GM21367 (cell line): ENCODE data around the gene DNAJB12.
"Not testable (repeated sequence)": the region's sequence is repeated elsewhere in the genome, so short reads cannot be mapped to it uniquely, and the experiment has no call there.

Source experiments
- ATAC-seq: cut with Tn5 transposase; IDR thresholded peaks from one replicate; pipeline ENCODE4 v1.9.1; 2021; ENCODE audit not compliant: unreplicated experiment

Gene DNAJB12

GRCh38 chr10:72331575-72332422 lies 22.9 kb downstream of the DNAJB12 start:
- ATAC-seq, result peak; percentile 35

GRCh38 chr10:72330069-72330426 lies 24.7 kb downstream of the DNAJB12 start:
- ATAC-seq, result no peak

GRCh38 chr10:72329290-72330068 lies 25.2 kb downstream of the DNAJB12 start:
- ATAC-seq, result no peak

- no peak for ATAC-seq
These were observed 25.9 kb downstream of the DNAJB12 start for GRCh38 chr10:72328829-72329204.

GRCh38 chr10:72328045-72328828 lies 26.5 kb downstream of the DNAJB12 start:
- no peak for ATAC-seq

GRCh38 chr10:72326665-72327603 lies 27.8 kb downstream of the DNAJB12 start:
- not testable (repeated sequence) for ATAC-seq

- ATAC-seq, result not testable (repeated sequence)
These were observed 29.2 kb downstream of the DNAJB12 start for GRCh38 chr10:72325243-72326175.

- ATAC-seq, result no peak
These were observed 30.9 kb downstream of the DNAJB12 start for GRCh38 chr10:72323771-72324191.

- ATAC-seq, result no peak
These were observed 31.5 kb downstream of the DNAJB12 start for GRCh38 chr10:72323108-72323749.

- no peak for ATAC-seq
These were observed 32.2 kb downstream of the DNAJB12 start for GRCh38 chr10:72322280-72323058.

GRCh38 chr10:72322030-72322279 lies 32.8 kb downstream of the DNAJB12 start:
- ATAC-seq, result no peak

- ATAC-seq, result no peak
These were observed 33.3 kb downstream of the DNAJB12 start for GRCh38 chr10:72321248-72322029.

- ATAC-seq, result peak; percentile 56
These were observed 34.0 kb downstream of the DNAJB12 start for GRCh38 chr10:72320676-72321247.

- peak; percentile 41 for ATAC-seq
These were observed 35.1 kb downstream of the DNAJB12 start for GRCh38 chr10:72319416-72320254.

GRCh38 chr10:72318418-72319262 lies 36.1 kb downstream of the DNAJB12 start:
- ATAC-seq, result no peak
